Nephron (organoid): ENCODE results near the gene TXNDC16.

Experiments
- H3K27ac Mint-ChIP-seq, 3 experiments: 2 replicates each; pipeline ENCODE4 v1.8.0; 2020; ENCODE audit warnings: mixed read lengths in 3 of 3, mild to moderate bottlenecking in 2 of 3, moderate library complexity in 1 of 3
- H3K27me3 Mint-ChIP-seq: 2 replicates; pipeline ENCODE4 v1.8.0; 2021; ENCODE audit warnings: low read depth, mild to moderate bottlenecking, moderate library complexity, mixed read lengths
- H3K36me3 Mint-ChIP-seq: 2 replicates; pipeline ENCODE4 v1.8.0; 2020; ENCODE audit warnings: low read depth, mixed read lengths
- H3K4me1 Mint-ChIP-seq: 2 replicates; pipeline ENCODE4 v1.8.0; 2020; ENCODE audit warnings: mixed read lengths
- H3K4me3 Mint-ChIP-seq, 3 experiments: 2 replicates each; pipeline ENCODE4 v1.8.0; 2020; ENCODE audit warnings: mild to moderate bottlenecking in 3 of 3, mixed read lengths in 3 of 3, moderate library complexity in 2 of 3
- H3K9me3 Mint-ChIP-seq: 2 replicates; pipeline ENCODE4 v1.8.0; 2020; ENCODE audit warnings: mixed read lengths
- TF ChIP-seq, protein P1 (sequence below), 3 experiments: fragments of 200-600 bp; sonication (generic); IDR thresholded peaks; one replicate each; pipeline ENCODE4 v1.5.0; 2021; ENCODE audit warnings: antibody characterized with exemption in 3 of 3; ENCODE audit not compliant: unreplicated experiment in 3 of 3

The TXNDC16 gene, protein sequence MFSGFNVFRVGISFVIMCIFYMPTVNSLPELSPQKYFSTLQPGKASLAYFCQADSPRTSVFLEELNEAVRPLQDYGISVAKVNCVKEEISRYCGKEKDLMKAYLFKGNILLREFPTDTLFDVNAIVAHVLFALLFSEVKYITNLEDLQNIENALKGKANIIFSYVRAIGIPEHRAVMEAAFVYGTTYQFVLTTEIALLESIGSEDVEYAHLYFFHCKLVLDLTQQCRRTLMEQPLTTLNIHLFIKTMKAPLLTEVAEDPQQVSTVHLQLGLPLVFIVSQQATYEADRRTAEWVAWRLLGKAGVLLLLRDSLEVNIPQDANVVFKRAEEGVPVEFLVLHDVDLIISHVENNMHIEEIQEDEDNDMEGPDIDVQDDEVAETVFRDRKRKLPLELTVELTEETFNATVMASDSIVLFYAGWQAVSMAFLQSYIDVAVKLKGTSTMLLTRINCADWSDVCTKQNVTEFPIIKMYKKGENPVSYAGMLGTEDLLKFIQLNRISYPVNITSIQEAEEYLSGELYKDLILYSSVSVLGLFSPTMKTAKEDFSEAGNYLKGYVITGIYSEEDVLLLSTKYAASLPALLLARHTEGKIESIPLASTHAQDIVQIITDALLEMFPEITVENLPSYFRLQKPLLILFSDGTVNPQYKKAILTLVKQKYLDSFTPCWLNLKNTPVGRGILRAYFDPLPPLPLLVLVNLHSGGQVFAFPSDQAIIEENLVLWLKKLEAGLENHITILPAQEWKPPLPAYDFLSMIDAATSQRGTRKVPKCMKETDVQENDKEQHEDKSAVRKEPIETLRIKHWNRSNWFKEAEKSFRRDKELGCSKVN

DNA sequence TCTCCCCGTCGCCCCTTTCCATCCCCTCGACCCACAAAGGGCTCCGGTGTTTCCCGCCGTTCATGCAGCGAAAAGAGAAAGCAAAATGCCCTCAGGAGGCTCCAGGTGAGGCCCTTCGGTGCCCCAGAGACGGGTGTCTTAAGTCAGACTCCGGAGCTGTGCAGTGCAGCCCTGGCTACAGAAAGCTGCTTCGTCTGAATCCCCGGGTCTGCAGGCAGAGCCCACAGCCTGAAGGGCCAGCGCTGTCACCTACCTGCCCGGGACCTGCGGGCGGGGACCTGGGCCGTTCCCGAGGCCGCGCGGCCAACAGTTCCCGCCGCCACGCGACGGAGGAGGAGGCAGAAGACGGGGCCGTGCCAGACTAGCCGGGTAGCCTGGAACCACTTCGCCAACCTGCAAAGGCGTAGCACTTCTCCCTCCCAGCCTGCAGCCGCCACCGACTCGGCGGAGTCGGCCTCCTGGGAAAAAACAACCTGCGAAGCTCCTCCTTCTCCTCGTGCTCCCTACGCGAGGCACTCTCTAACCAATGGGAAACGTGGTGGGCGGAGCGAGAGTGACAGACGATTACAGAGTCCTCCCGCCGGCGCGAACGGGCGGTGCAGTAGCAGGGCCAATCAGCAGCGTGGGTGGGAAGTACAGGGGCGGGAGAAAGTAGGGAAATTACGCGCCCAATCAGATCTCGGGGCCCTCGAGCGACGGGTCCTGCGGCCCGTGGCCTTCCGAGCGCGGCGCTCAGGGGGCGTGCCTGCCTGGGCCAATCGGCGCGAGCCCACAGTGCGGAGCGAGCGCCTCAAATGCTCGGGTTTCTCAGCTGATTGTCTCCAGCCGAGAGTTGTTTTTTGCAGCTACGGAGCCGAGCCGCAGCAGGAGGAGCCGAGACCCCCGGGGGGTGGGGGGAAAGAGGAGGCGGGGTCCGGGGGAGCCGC, at the start of gene TXNDC16, which contains the start of gene GPR137C:
Gene TXNDC16 (minus strand): TSS at position 443 of the 926 bp plus-strand sequence. CDS start 8,948 bp downstream, outside the sequence.
Gene GPR137C (plus strand): TSS at position 774 of the 926 bp plus-strand sequence. CDS start 312 bp downstream, outside the sequence.
- Mint-ChIP-seq H3K36me3 (no peaks in the 10 kb centered on the region), H3K9me3 (no peaks in the 10 kb centered on the region), H3K27ac (peak within 1 kb of the TSS; percentile 82 to 91 (median 85)), H3K4me3 (peak within 1 kb of the TSS; percentile 97 to 99 (median 98)), H3K27me3 (no peaks in the 10 kb centered on the region), H3K4me1 (peaks cover 21% of the 10 kb centered on the region)
- TF ChIP-seq, protein P1, sequence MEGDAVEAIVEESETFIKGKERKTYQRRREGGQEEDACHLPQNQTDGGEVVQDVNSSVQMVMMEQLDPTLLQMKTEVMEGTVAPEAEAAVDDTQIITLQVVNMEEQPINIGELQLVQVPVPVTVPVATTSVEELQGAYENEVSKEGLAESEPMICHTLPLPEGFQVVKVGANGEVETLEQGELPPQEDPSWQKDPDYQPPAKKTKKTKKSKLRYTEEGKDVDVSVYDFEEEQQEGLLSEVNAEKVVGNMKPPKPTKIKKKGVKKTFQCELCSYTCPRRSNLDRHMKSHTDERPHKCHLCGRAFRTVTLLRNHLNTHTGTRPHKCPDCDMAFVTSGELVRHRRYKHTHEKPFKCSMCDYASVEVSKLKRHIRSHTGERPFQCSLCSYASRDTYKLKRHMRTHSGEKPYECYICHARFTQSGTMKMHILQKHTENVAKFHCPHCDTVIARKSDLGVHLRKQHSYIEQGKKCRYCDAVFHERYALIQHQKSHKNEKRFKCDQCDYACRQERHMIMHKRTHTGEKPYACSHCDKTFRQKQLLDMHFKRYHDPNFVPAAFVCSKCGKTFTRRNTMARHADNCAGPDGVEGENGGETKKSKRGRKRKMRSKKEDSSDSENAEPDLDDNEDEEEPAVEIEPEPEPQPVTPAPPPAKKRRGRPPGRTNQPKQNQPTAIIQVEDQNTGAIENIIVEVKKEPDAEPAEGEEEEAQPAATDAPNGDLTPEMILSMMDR (IDR thresholded peaks at IDR 0.05; ENCODE audit: unreplicated experiment in 3 of 3): no peak

GRCh38 chr14:52599974-52600373, 47.7 kb upstream of the TXNDC16 start:
- H3K4me3 Mint-ChIP-seq: no peak overlapping the region
- H3K36me3 Mint-ChIP-seq: peaks cover 29% of the 10 kb centered on the region
- no peaks in the 10 kb centered on the region for H3K27me3 Mint-ChIP-seq
- no peak overlapping the region for H3K27ac Mint-ChIP-seq
- TF ChIP-seq, protein P1 (IDR thresholded peaks at IDR 0.05; ENCODE audit: unreplicated experiment in 3 of 3): no peak
- no peaks in the 10 kb centered on the region for H3K4me1 Mint-ChIP-seq
- H3K9me3 Mint-ChIP-seq: peaks cover 24% of the 10 kb centered on the region

DNA sequence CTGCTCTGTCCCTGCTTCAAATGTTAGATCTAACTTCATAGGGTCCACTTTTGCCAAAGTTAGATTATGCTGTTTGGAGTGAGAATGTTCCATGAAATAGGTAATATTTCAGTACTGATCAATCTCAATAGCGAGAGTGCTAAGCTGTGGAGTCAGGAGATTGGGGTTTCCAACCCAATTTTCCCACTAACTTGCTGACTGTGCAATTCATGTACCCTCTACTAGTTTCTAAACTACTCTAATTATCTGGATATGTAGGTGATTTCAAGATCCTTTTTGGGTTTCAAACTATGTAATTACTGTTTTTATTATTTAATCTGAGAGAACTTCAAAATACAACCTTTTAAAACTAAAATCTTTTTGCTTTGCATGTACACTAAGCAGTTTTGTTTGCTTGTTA, 46.3 kb upstream of the TXNDC16 start:
- Mint-ChIP-seq H3K27me3 (no peaks in the 10 kb centered on the region), H3K9me3 (peaks cover 28% of the 10 kb centered on the region), H3K4me1 (no peaks in the 10 kb centered on the region), H3K27ac (no peak overlapping the region), H3K4me3 (no peak overlapping the region), H3K36me3 (peaks cover 29% of the 10 kb centered on the region)
- TF ChIP-seq, protein P1 (IDR thresholded peaks at IDR 0.05; ENCODE audit: unreplicated experiment in 3 of 3): no peak

- Mint-ChIP-seq H3K36me3 (peaks cover 33% of the 10 kb centered on the region), H3K9me3 (peaks cover 38% of the 10 kb centered on the region), H3K27ac (no peak overlapping the region), H3K27me3 (no peaks in the 10 kb centered on the region), H3K4me3 (no peak overlapping the region), H3K4me1 (no peaks in the 10 kb centered on the region)
- TF ChIP-seq, protein P1 (IDR thresholded peaks at IDR 0.05; ENCODE audit: unreplicated experiment in 3 of 3): no peak
These were observed 44.6 kb upstream of the TXNDC16 start for GRCh38 chr14:52596861-52597260.

DNA sequence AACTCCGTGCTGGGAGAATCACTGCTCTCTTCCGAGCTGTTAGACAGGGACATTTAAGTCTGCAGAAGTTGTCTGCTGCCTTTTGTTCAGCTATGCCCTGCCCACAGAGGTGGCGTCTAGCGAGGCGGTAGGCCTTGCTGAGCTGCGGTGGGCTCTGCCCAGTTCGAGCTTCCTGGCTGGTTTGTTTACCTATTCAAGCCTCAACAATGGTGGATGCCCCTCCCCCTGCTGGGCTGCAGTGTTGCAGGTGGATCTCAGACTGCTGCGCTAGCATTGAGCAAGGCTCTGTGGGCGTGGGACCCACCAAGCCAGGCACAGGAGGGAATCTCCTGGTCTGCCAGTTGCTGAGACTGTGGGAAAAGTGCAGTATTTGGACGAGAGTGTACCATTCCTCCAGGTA, 44.0 kb upstream of the TXNDC16 start:
- no peak overlapping the region for H3K4me3 Mint-ChIP-seq
- peaks cover 33% of the 10 kb centered on the region for H3K36me3 Mint-ChIP-seq
- H3K4me1 Mint-ChIP-seq: no peaks in the 10 kb centered on the region
- H3K27me3 Mint-ChIP-seq: peaks cover 4% of the 10 kb centered on the region
- TF ChIP-seq, protein P1 (IDR thresholded peaks at IDR 0.05; ENCODE audit: unreplicated experiment in 3 of 3): no peak
- H3K27ac Mint-ChIP-seq: no peak overlapping the region
- H3K9me3 Mint-ChIP-seq: peaks cover 38% of the 10 kb centered on the region
